Epidermal melanocyte (primary cell): Measurements from ENCODE around the gene TMBIM6.
"Not testable (repeated sequence)": the region's sequence is repeated elsewhere in the genome, so short reads cannot be mapped to it uniquely, and the experiment has no call there.

Experiments used
- DNase-seq: peaks from one replicate; pipeline ENCODE4 v3.0.0; 2011; ENCODE audit warnings: low spot score; ENCODE audit not compliant: insufficient read length

The TMBIM6 gene

DNA sequence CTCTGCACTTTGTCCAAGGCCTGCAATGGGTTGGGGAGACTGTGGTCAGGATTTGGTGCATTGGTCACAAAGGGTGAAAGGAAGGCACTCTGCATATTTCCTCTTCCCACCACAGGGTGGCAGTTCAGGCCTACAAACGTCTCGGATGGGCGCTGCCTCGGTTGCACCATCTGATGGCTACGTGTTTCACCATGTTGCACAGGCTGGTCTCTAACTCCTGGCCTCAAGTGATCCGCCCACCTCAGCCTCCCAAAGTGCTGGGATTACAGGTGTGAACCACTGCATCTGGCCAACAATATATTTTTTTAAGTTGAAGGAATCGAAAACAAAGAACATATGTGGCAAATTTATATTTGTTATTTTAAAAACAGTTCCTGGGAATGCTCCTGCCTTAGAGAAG lies 35.1 kb downstream of the TMBIM6 start:
- DNase-seq: peak; percentile 77

- no peak for DNase-seq
Measured at GRCh38 chr12:49776858-49777257, 35.5 kb downstream of the TMBIM6 start.

DNA sequence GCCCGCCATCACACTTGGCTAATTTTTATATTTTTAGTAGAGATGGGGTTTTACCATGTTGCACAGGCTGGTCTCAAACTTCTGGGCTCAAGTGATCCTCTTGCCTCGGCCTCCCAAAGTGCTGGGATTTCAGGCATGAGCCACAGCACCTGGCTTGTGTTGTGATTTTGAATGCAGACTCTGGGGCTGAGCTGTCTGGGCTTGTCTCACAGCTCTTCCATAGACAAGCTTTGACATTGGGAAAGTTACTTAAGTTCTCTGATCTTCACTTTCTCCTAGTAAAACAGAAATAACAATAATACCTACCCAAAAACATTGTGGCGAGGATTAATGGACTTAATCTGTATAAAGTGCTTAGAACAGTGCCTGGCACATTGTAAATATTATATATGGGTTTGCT lies 36.0 kb downstream of the TMBIM6 start:
- no peak for DNase-seq

- peak; percentile 61 for DNase-seq
Measured at GRCh38 chr12:49777800-49778748, 36.7 kb downstream of the TMBIM6 start.

- no peak for DNase-seq
Measured at GRCh38 chr12:49779581-49779980, 38.2 kb downstream of the TMBIM6 start.

DNA sequence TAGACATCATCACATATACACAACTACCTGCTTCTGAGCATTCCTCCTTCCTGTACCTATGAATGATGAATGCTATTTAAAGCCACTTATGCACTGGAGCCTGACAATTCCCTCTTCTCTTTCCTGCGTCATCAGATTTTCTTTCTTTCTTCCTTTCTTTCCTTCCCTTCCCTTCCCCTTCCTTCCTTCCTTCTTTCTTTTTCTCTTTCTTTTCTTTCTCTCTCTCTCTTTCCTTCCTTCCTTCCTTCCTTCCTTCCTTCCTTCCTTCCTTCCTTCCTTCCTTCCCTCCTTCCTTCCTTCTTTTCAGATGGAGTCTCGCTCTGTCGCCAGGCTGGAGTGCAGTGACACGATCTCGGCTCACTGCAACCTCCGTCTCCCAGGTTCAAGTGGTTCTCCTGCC lies 39.6 kb downstream of the TMBIM6 start:
- DNase-seq: not testable (repeated sequence)

DNA sequence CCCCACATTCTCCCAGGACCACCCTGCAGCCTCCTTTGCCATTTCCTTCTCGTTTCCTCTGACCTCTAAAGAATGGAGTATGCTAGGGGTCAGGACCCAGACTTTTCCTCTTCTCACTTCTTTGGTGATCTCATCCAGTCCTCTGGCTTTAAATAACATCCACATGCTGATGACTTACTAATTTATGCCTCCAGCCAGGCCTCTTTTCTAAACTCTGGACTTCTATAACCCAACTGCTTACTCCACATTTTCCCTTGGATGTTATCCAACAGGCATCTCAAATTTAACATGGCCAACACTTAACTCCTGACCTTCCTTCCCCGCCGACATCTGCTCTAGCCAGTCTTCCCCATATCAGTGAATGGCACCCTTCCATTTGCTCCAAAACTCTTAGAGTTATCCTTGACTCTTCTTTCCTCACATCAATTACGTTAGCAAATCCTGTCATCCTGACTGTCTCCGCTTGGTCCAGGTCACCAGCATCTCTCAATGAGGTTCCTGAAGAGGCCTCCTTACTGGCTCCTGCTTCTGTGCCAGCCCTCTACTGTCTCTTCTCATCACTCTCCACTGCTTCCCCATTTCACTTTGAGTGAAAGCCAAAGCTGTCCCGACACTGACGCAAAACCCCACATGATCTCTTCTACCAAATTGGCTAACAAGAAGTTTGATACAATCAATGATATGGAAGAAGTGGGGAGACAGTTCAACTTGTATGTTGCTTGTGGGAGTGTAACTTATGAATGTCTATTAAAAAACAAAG lies 42.7 kb downstream of the TMBIM6 start:
- DNase-seq: no peak

- DNase-seq: no peak
Measured at GRCh38 chr12:49784756-49785409, 43.5 kb downstream of the TMBIM6 start.

DNA sequence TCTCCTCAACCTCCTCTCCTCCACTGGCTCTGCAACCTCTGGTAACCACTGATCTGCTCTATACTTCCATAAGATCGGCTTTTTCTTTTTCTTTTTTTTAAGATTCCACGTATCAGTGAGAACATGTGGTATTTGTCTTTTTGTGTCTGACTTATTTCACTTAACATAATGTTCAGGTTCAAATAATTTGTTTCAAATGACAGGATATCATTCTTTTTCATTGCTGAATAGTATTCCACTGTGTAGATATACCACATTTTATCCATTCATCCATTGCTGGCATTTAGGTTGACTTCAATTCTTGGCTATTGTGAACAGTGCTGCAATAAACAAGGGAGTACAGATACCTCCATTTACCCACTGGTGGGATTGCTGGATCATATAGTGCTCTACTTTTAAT lies 46.3 kb downstream of the TMBIM6 start:
- DNase-seq: no peak

DNA sequence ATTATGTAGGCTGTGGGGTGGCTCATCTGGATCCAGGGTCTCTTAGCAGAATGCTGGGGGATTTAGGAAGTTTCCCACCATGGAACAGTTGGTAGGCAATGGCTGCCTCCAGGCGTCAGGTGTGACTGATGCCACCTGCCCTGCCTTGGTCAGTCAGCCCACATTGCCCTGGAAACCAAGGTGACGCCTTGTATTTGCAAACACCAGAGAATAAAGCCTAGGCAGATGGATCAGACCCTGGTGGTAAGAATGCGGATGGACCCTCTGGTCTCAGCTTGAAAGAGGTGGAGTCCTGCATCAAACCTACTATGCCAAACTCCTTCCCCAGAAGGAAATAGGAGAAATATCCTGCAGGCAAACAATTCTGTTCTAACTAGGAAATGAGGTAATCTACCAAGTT lies 48.6 kb downstream of the TMBIM6 start:
- DNase-seq: no peak

DNA sequence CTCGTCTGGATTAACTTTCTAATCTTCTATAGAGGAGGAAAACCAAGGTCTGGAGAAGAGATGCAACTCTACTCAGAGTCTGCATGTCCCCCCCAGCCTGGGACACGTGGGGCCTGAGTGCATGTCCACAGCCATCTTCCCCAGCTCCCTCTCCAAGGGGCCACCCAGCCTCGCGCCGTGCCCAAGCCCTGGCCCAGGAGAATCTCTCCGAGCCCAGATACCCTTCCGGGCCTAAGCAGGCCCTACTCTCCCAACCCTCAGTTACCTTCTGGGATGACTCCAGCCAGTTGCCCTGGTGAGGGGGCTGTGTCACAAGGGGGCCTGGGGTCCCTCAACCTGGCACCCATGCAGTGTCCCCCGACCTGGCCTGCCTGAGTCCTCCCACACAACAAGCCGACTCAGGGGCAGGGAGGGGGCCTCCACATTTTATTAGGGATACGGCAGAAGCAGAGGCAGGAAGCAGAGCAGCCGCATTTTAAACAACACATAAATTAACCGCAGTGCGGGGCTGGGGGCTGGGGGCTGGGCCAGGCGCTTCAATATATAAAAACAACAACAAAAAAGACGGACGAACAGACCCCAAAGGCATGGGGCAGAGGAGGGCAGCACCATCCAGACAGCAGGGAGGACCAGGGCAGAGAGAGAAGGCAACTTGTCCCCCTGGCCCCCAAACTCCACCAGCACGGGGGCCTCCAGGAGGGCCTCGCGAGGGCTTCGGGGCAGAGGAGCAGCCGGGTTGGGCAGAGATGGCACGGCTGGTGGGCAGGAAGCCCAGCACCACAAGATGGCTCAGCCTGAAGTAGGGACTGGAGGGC lies 49.6 kb downstream of the TMBIM6 start:
- no peak for DNase-seq

DNA sequence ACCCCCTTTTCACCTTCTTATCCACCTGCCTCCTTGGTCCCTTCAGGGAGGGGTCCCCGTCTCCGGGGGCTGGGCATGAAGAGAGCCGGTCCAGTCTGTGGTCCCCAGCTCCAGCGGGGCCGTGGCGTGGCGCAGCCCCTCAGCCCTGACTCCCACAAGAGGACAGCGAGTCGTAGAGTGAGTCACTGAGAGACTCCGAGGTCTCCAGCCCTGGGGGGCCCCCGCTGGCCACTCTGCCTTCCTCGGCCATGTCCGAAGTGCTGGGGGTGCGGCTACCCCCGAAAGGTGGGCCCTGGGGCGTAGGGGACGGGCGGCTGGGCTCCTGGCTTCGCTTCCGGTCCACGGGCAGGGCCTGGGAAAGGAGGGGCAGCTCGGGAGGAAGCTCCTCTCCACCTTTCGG lies 50.3 kb downstream of the TMBIM6 start:
- DNase-seq: no peak

- no peak for DNase-seq
Measured at GRCh38 chr12:49792181-49792970, 51.0 kb downstream of the TMBIM6 start.

GRCh38 chr12:49792976-49793580 lies 51.7 kb downstream of the TMBIM6 start:
- no peak for DNase-seq

DNA sequence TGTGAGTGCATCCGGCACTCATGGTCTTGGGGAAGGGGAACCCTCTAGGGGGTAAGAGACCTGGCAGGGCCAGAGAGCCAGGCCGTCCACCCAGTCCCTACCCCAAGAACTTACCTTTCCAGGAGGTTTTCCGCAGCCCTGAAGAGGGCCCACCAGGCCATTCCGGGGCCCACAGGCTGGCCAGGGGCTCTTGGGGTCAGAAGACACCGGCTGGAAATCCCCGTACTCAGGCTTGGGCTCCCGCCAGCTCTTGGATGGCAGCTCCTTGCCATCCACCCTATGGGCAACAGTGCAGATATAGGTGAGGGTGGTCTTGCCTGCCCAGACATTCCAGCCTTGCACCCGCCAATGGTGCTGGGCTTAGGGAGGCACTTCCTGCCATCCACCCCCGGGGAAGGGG lies 52.3 kb downstream of the TMBIM6 start:
- DNase-seq: no peak

GRCh38 chr12:49794021-49794420 lies 52.7 kb downstream of the TMBIM6 start:
- DNase-seq: no peak

- no peak for DNase-seq
Measured at GRCh38 chr12:49794811-49795653, 53.7 kb downstream of the TMBIM6 start.

DNA sequence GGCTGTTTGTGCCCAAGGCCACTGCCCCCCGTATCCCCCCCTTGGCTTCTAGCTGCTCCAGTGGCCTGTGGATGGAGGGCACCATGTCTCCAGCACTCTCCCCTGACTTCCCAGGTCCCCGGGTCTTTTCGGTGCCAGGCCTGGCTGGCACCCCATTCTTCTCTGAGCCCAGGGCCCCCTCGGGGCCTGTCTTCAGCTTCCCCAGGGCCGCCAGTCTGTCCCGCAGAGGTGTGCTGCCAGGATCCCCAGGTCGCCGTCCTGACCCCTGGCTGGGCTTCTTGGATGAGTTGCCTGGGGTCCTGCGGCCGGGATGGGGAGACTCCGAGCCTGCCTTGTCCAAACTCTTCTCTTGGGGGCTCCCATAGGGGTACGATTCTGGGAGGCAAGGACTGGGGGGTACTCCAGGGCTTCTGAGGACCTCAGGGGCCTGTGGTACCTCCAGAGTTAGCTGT lies 54.3 kb downstream of the TMBIM6 start:
- DNase-seq: no peak

DNA sequence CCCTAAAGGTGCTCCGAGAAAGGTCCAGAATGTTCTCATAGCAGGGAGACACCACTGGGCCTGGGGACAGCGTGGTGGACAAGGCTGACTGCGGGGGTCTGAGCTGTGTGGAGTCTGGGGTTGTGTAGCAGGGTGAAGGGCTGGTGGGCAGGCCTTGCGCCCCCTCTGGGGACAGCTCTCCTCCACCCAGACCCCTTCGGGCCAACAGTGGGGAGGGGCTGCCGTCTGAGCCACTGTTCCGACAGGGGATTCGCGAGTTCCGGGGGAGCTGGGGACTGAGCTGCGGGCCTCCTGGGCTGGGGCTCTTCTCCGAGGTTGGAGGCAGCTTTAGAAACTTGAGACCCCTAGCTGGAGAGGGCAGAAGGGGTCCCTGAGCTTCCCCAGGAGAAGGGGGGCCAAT lies 54.8 kb downstream of the TMBIM6 start:
- DNase-seq: no peak
